Measurements from ENCODE around the gene HTR2A.
"Not testable (repeated sequence)": the region's sequence is repeated elsewhere in the genome, so short reads cannot be mapped to it uniquely, and the experiment has no call there.

Gene HTR2A

GRCh38 chr13:46817838-46818476, 78.9 kb downstream of the HTR2A start:
- no peak for TF ChIP-seq ZFX (IDR thresholded peaks at IDR 0.05)
- TF ChIP-seq, protein P1, sequence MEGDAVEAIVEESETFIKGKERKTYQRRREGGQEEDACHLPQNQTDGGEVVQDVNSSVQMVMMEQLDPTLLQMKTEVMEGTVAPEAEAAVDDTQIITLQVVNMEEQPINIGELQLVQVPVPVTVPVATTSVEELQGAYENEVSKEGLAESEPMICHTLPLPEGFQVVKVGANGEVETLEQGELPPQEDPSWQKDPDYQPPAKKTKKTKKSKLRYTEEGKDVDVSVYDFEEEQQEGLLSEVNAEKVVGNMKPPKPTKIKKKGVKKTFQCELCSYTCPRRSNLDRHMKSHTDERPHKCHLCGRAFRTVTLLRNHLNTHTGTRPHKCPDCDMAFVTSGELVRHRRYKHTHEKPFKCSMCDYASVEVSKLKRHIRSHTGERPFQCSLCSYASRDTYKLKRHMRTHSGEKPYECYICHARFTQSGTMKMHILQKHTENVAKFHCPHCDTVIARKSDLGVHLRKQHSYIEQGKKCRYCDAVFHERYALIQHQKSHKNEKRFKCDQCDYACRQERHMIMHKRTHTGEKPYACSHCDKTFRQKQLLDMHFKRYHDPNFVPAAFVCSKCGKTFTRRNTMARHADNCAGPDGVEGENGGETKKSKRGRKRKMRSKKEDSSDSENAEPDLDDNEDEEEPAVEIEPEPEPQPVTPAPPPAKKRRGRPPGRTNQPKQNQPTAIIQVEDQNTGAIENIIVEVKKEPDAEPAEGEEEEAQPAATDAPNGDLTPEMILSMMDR (conservative IDR thresholded peaks at IDR 0.05) = no peak
- no peak overlapping the region for H3K27ac ChIP-seq

DNA sequence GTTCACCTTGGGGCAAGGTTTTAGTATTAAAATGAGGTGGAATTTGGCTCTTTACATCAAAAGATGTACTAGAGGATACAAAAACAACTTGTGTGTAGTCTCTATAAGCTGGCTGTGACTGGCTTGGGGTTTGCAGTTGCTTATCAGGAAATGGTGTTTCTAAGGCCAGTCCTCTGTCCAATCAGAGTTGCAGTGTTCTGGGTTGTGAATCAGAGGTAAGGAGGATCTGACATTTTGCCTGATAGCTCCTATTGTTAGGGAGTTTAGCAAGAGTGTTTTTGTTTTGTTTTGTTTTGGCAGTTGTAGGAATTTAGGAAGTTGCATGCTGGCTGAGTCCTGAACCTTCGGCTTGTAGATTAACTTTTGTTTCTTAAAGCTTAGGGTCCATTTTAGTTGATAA, 79.8 kb downstream of the HTR2A start:
- TF ChIP-seq, protein P1 (conservative IDR thresholded peaks at IDR 0.05) = no peak
- no peak for TF ChIP-seq ZFX (IDR thresholded peaks at IDR 0.05)

DNA sequence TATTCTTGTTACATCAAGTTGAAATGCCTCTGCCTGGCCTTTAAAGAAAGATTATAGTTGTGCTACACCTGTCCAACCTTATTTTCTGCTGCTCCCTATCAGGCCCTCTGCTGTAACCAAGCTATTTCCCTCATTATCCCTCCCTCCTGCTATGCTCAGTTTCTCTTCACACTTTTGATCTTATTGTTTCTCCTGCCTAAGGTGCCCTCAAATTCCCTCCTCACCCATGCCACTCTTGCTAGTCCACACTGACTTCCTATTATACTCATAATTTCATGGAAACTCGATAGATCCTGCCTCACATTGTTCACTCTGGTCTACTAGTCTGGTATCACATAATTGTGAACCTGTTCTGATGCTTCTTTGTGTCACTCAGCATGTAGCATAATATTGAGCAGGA, 80.5 kb downstream of the HTR2A start:
- TF ChIP-seq, protein P1 (conservative IDR thresholded peaks at IDR 0.05) = no peak
- no peak for TF ChIP-seq ZFX (IDR thresholded peaks at IDR 0.05)
- no peak overlapping the region for H3K27ac ChIP-seq

More for the DNA sequence above, 79.8 kb downstream of the HTR2A start:
- no peak overlapping the region for H3K27ac ChIP-seq

- TF ChIP-seq ZFX (IDR thresholded peaks at IDR 0.05) = no peak
- TF ChIP-seq, protein P1 (conservative IDR thresholded peaks at IDR 0.05) = no peak
- H3K27ac ChIP-seq = no peak overlapping the region
Measured at GRCh38 chr13:46812301-46812797, 84.5 kb downstream of the HTR2A start.

DNA sequence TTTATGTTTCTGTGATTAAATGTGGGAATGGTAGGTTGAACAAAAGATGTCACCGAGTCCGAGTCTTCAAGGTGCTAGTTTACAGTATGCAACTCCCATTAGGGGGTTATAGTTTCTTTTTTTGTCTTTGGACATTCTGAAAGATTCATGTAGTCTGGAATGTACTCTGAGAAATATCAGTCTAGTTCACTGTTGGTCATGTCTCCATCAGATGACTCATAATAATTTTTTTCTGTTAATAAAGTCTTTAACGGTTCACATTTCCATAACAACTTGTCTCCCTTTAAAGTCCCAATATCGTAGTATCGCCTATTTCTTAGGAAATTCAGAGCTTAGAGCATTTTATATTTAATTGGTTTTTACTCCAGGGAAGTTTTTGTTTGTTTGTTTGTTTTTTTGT, 86.4 kb downstream of the HTR2A start:
- TF ChIP-seq, protein P1 (conservative IDR thresholded peaks at IDR 0.05) = no peak
- TF ChIP-seq ZFX (IDR thresholded peaks at IDR 0.05) = no peak
- no peak overlapping the region for H3K27ac ChIP-seq

GRCh38 chr13:46804921-46805320, 91.9 kb downstream of the HTR2A start:
- H3K27ac ChIP-seq = not testable (repeated sequence)

- TF ChIP-seq, protein P1 (conservative IDR thresholded peaks at IDR 0.05) = no peak
- no peak for TF ChIP-seq ZFX (IDR thresholded peaks at IDR 0.05)
- no peak overlapping the region for H3K27ac ChIP-seq
Measured at GRCh38 chr13:46804391-46804815, 92.5 kb downstream of the HTR2A start.

GRCh38 chr13:46803586-46803985, 93.3 kb downstream of the HTR2A start:
- no peak overlapping the region for H3K27ac ChIP-seq
- TF ChIP-seq, protein P1 (conservative IDR thresholded peaks at IDR 0.05) = no peak
- no peak for TF ChIP-seq ZFX (IDR thresholded peaks at IDR 0.05)
